Esophagus squamous epithelium (tissue), 5 donors: ENCODE results near the gene VPS18. TPM values are rescaled to one million over a fixed set of nuclear protein-coding genes. Genes with fewer than 3 reads are reported as not detected.
A peak's percentile ranks its signal among the peaks of the same experiment; 100 is the strongest.

Source experiments
- DNase-seq: peaks from one replicate; lab custom pipeline; 2025; lab: John Stamatoyannopoulos, UW
- H3K27ac ChIP-seq, 4 donors: fragments of 200-600 bp; sonication (generic); one replicate each; pipeline ENCODE4 v1.5.1; 2016 to 2019; ENCODE audit warnings: mild to moderate bottlenecking in 1 of 4
- H3K27me3 ChIP-seq, 4 donors: fragments of 200-600 bp; sonication (generic); 1 replicate in 3 of 4; 2 replicates in 1 of 4; pipeline versions ENCODE4 v1.5.1 to v1.6.0; 2017 to 2021; ENCODE audit warnings: antibody characterized with exemption in 1 of 4
- H3K36me3 ChIP-seq, 3 donors: fragments of 200-600 bp; sonication (generic); one replicate each; pipeline ENCODE4 v1.5.1; 2016 to 2019
- H3K4me1 ChIP-seq, 3 donors: fragments of 200-600 bp; sonication (generic); one replicate each; pipeline ENCODE4 v1.5.1; 2017 to 2019
- H3K4me3 ChIP-seq, 4 donors: fragments of 200-600 bp; sonication (generic); 1 replicate in 3 of 4; 2 replicates in 1 of 4; pipeline ENCODE4 v1.5.1; 2016 to 2019; ENCODE audit warnings: mild to moderate bottlenecking in 2 of 4, moderate library complexity in 1 of 4
- H3K9me3 ChIP-seq, 3 donors: fragments of 200-600 bp; sonication (generic); one replicate each; pipeline ENCODE4 v1.5.1; 2016 to 2019
- POLR2A ChIP-seq, 4 donors: fragments of 450-650 bp; IDR thresholded peaks; one replicate each; pipeline ENCODE4 v1.6.1; 2017; ENCODE audit warnings: antibody characterized with exemption in 4 of 4, mild to moderate bottlenecking in 4 of 4, moderate library complexity in 3 of 4
- WGBS, 2 donors: methylation state at CpG; one replicate each; pipeline ENCODE4 v1.1.5; 2018; 5-methylcytosine and 5-hydroxymethylcytosine counted together
- intact Hi-C: fragments of 100-400 bp; cut with DNase I; formaldehyde crosslinking; loops from one replicate; pipeline ENCODE4 v1.15.0; 2022
- small RNA-seq, 4 donors: library from RNA; depleted of rRNA; stranded (forward); fragments of <200 nt; gene quantifications; one replicate each; pipeline ENCODE3, GENCODE V24; 2016
- total RNA-seq, 4 donors: library from RNA; depleted of rRNA; stranded (reverse); fragments of >200 nt; gene quantifications; one replicate each; pipeline ENCODE4 v1.1.0, GENCODE V29; 2016
- TF ChIP-seq, protein P1 (sequence below), 6 experiments: fragments of 450-650 bp in 4 of 6; fragments of 200-600 bp in 2 of 6; sonication (generic) in 2 of 6; IDR thresholded peaks; one replicate each; pipeline ENCODE4 v1.5.1; 2016 to 2019; ENCODE audit warnings: antibody characterized with exemption in 6 of 6, mild to moderate bottlenecking in 4 of 6, moderate library complexity in 4 of 6
- donor health status: DM: yes; HTN: yes; CAD: no.

The VPS18 gene
- total RNA-seq, 4 donors from 2014 or later = 17.4 to 25.9 (median 20.7) TPM

GRCh38 chr15:40951764-40952163 lies 57.5 kb downstream of the VPS18 start:
- H3K4me3 ChIP-seq = no peak overlapping the region
- H3K36me3 ChIP-seq = no peaks in the 10 kb centered on the region
- H3K27ac ChIP-seq = no peak overlapping the region
- WGBS, 2 donors = 90 to 92% methylated on average over 4 of the region's 4 CpGs
- no peak for DNase-seq
- intact Hi-C loops = no loop called here
- peaks cover 6 to 34% (median 14%) of the 10 kb centered on the region in 3 donors for H3K4me1 ChIP-seq
- H3K9me3 ChIP-seq = no peaks in the 10 kb centered on the region
- TF ChIP-seq POLR2A (IDR thresholded peaks at IDR 0.05) = no peak
- TF ChIP-seq, protein P1, sequence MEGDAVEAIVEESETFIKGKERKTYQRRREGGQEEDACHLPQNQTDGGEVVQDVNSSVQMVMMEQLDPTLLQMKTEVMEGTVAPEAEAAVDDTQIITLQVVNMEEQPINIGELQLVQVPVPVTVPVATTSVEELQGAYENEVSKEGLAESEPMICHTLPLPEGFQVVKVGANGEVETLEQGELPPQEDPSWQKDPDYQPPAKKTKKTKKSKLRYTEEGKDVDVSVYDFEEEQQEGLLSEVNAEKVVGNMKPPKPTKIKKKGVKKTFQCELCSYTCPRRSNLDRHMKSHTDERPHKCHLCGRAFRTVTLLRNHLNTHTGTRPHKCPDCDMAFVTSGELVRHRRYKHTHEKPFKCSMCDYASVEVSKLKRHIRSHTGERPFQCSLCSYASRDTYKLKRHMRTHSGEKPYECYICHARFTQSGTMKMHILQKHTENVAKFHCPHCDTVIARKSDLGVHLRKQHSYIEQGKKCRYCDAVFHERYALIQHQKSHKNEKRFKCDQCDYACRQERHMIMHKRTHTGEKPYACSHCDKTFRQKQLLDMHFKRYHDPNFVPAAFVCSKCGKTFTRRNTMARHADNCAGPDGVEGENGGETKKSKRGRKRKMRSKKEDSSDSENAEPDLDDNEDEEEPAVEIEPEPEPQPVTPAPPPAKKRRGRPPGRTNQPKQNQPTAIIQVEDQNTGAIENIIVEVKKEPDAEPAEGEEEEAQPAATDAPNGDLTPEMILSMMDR (IDR thresholded peaks at IDR 0.05) = no peak
- H3K27me3 ChIP-seq = no peaks in the 10 kb centered on the region

DNA sequence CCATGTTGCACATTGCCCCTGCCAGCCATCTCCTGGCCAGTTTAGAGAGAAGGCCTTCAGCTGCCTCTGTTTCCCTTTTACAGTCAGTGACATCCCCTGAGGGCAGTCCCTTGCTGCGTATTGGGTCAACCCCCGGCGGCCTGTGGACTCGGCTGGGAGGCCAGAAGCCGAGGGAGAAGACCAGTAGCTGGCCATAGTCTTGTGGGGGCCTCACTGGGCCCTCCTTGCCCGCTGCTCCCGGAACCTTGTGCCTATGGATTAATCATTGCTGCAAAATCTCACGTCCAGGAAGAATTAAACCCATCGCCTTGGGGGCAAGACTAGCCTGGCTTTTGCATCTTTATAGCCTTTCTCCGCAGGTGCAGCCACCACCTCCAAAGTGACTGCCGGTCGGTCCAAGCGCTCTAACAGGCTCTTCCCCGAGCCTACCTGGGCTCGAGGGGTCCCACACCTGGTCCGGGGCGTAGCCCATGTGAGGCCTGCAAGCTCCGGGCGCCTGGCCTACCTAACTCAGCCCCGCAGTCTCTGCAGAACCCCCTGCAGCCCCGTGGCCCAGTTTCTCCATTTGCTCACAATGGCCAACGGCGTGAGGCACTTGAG lies 58.2 kb downstream of the VPS18 start:
- DNase-seq = no peak
- Histone ChIP-seq H3K36me3 (no peaks in the 10 kb centered on the region), H3K4me3 (peak overlapping the region; percentile 51 to 85 (median 66)), H3K27me3 (no peaks in the 10 kb centered on the region), H3K9me3 (no peaks in the 10 kb centered on the region), H3K27ac (peak overlapping the region; percentile 55 to 79 (median 78)), H3K4me1 (peaks cover 6 to 41% (median 14%) of the 10 kb centered on the region in 3 donors)
- intact Hi-C loops = no loop called here
- no peak for TF ChIP-seq POLR2A (IDR thresholded peaks at IDR 0.05)
- WGBS, 2 donors = 40 to 78% methylated on average over 5 to 8 of the region's 23 CpGs

- Histone ChIP-seq H3K4me1 (peaks cover 6 to 48% (median 14%) of the 10 kb centered on the region in 3 donors), H3K27me3 (no peaks in the 10 kb centered on the region), H3K36me3 (no peaks in the 10 kb centered on the region), H3K9me3 (no peaks in the 10 kb centered on the region), H3K27ac (peak within 1 kb of the TSS; percentile 55 to 79 (median 78)), H3K4me3 (peak within 1 kb of the TSS; percentile 51 to 85 (median 66))
- DNase-seq = peak; percentile 74
- 0% methylated on average over 1 of the region's 72 CpGs; no CpG with 5 or more reads in 1 of the 2 donors for WGBS, 2 donors
- TF ChIP-seq, protein P1 (IDR thresholded peaks at IDR 0.05) = peak in 1 of 6 experiments; percentile 18
- TF ChIP-seq POLR2A (IDR thresholded peaks at IDR 0.05) = peak in 1 of 4 donors; percentile 71
- intact Hi-C loops = no loop called here
These were observed 58.9 kb downstream of the VPS18 start, which contains the start of gene CHAC1 for GRCh38 chr15:40952901-40953712. Gene CHAC1, plus strand, starts transcription at chr15:40953471. Its CDS starts 113 bp downstream, at chr15:40953584.

Small RNAs within 50 kb of the gene (small RNA-seq; reads per million reads assigned to genes)
- 0 reads per million in 4 donors for gene AC025166.1
- 0 reads per million in 4 donors for gene ISCA1P4

Other genes starting within 250 kb of the VPS18 start
- 1 to 10 TPM; 1.9 to 8.5 (median 4.5) TPM for gene RAD51, start 199.3 kb upstream of the VPS18 start, total RNA-seq
- gene RMDN3, start 139.2 kb upstream of the VPS18 start, total RNA-seq = 10 to 100 TPM; 21.3 to 31.9 (median 26.4) TPM
- gene GCHFR, start 130.4 kb upstream of the VPS18 start, total RNA-seq = 10 to 100 TPM in 3 of 4 donors, 1 to 10 TPM in 1; 10.0 to 47.5 (median 41.9) TPM
- gene C15orf62, start 124.5 kb upstream of the VPS18 start, total RNA-seq = 10 to 100 TPM; 11.3 to 44.3 (median 22.2) TPM
- gene ZFYVE19, start 87.4 kb upstream of the VPS18 start, total RNA-seq = 10 to 100 TPM; 16.5 to 33.4 (median 28.9) TPM
- 10 to 100 TPM; 13.9 to 24.0 (median 19.2) TPM for gene DNAJC17, start 87.0 kb upstream of the VPS18 start, total RNA-seq
- under 1 TPM in 1 of 4 donors, not detected in 3; 0.68 TPM for gene PPP1R14D, start 65.7 kb upstream of the VPS18 start, total RNA-seq
- 100 to 1,000 TPM; 168 to 506 (median 215) TPM for gene SPINT1, start 50.4 kb upstream of the VPS18 start, total RNA-seq
- gene RHOV, start 20.2 kb upstream of the VPS18 start, total RNA-seq = 100 to 1,000 TPM in 3 of 4 donors, 10 to 100 TPM in 1; 94.0 to 146 (median 123) TPM
- gene DLL4, start 34.9 kb downstream of the VPS18 start, total RNA-seq = 1 to 10 TPM in 3 of 4 donors, under 1 TPM in 1; 0.68 to 4.6 (median 1.3) TPM
- gene CHAC1, start 59.0 kb downstream of the VPS18 start, total RNA-seq = 10 to 100 TPM in 1 of 4 donors, 1 to 10 TPM in 2, under 1 TPM in 1; 0.76 to 16.1 (median 6.4) TPM
- gene INO80, start 221.8 kb downstream of the VPS18 start, total RNA-seq = 10 to 100 TPM; 15.2 to 24.8 (median 22.3) TPM